Natural killer cell (primary cell): ENCODE results near the gene FZD7. TPM values are rescaled to one million over a fixed set of nuclear protein-coding genes. Genes with fewer than 3 reads are reported as not detected.
A peak's percentile ranks its signal among the peaks of the same experiment; 100 is the strongest.

ENCODE experiments used
- ATAC-seq, 3 donors: fragments of 150-1000 bp in 2 of 3; fragments of 200-7000 bp in 1 of 3; cut with Tn5 transposase; 1 replicate in 1 of 3; 2 replicates in 2 of 3; pipeline ENCODE4 v1.10.0; 2021; ENCODE audit warnings: mild to moderate bottlenecking in 2 of 3, moderate library complexity in 2 of 3
- DNase-seq, 2 donors: peaks; one replicate each; pipeline versions ENCODE4 v3.0.0 to v3.0.0-alpha.2; 2013 to 2021; ENCODE audit warnings: mixed read lengths in 1 of 2
- H3K27ac ChIP-seq: one replicate; pipeline ENCODE4 v1.5.1; 2013; ENCODE audit warnings: mild to moderate bottlenecking, low read length
- H3K27me3 ChIP-seq: one replicate; pipeline ENCODE4 v1.6.1; 2013; ENCODE audit warnings: low read length; ENCODE audit not compliant: control insufficient read depth, insufficient read depth
- H3K36me3 ChIP-seq: one replicate; pipeline ENCODE4 v1.6.1; 2013; ENCODE audit warnings: low read length; ENCODE audit not compliant: control insufficient read depth, insufficient read depth
- H3K4me1 ChIP-seq: one replicate; pipeline ENCODE4 v1.6.1; 2013; ENCODE audit warnings: low read length; ENCODE audit not compliant: control insufficient read depth, insufficient read depth
- H3K4me3 ChIP-seq: one replicate; pipeline ENCODE4 v1.5.1; 2013; ENCODE audit warnings: low read length
- H3K9me3 ChIP-seq: one replicate; pipeline ENCODE4 v1.6.1; 2013; ENCODE audit warnings: low read length; ENCODE audit not compliant: control insufficient read depth, insufficient read depth
- H3K27ac Mint-ChIP-seq, 2 donors: one replicate each; pipeline ENCODE4 v1.8.0; 2022; ENCODE audit warnings: mild to moderate bottlenecking in 2 of 2, mixed read lengths in 2 of 2, moderate library complexity in 1 of 2
- H3K27me3 Mint-ChIP-seq, 2 donors: one replicate each; pipeline ENCODE4 v1.8.0; 2022; ENCODE audit warnings: low read depth in 2 of 2, mixed read lengths in 2 of 2
- H3K36me3 Mint-ChIP-seq: one replicate; pipeline ENCODE4 v1.8.0; 2022; ENCODE audit warnings: mixed read lengths
- H3K4me1 Mint-ChIP-seq, 2 donors: one replicate each; pipeline ENCODE4 v1.8.0; 2022; ENCODE audit warnings: mixed read lengths in 2 of 2
- H3K4me3 Mint-ChIP-seq: one replicate; pipeline ENCODE4 v1.8.0; 2022; ENCODE audit warnings: mild to moderate bottlenecking, moderate library complexity, mixed read lengths
- H3K9me3 Mint-ChIP-seq, 2 donors: one replicate each; pipeline ENCODE4 v1.8.0; 2022; ENCODE audit warnings: mixed read lengths in 2 of 2
- CTCF ChIP-seq: fragments of 200-600 bp; IDR thresholded peaks from one replicate; pipeline ENCODE4 v1.8.0; 2022; ENCODE audit warnings: antibody characterized with exemption
- WGBS: methylation state at CpG from one replicate; pipeline ENCODE4 v1.1.7; 2013; ENCODE audit warnings: missing lambda C conversion rate; ENCODE audit not compliant: insufficient coverage; 5-methylcytosine and 5-hydroxymethylcytosine counted together
- intact Hi-C: fragments of 100-400 bp; cut with micrococcal nuclease; formaldehyde crosslinking; loops from one replicate; pipeline ENCODE4 v1.14.2; 2022
- total RNA-seq, 4 donors: library from RNA; stranded (reverse); fragments of 120-200 nt in 1 of 4; gene quantifications; one replicate each; pipeline versions ENCODE4 v1.2.3 to v1.2.4, GENCODE V29; 2013 to 2022

FZD7 gene
- total RNA-seq, 3 donors from 2014 or later (not counting 1 experiment from before 2014, with no cell fraction given) = 0.27 to 1.6 TPM; not detected in 1

DNA sequence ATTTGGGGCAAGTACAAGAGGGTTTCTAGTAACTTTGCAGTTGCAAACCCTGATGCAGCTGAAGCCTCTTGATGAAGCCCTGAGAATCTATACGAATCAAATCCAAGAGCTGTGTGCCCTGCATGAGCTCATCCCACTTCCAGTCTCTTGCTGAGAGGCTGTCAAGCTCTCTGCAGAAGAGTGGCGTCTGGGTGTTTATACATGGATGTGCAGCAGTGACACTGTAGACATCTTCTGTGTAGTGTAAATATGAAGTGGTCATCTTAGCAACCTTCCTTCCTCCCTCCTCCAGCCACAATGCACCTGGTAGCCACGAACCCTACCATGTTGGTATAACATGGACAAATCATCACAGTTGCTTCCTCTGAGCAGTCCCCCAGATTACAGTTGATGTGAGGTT lies 21.0 kb downstream of the FZD7 start:
- no peaks in the 10 kb centered on the region for H3K4me1 Mint-ChIP-seq
- no peak for TF ChIP-seq CTCF
- no peak for ATAC-seq
- Histone ChIP-seq H3K4me1 (no peaks in the 10 kb centered on the region), H3K27ac (no peak overlapping the region), H3K4me3 (no peak overlapping the region), H3K27me3 (no peaks in the 10 kb centered on the region), H3K36me3 (no peaks in the 10 kb centered on the region), H3K9me3 (no peaks in the 10 kb centered on the region)
- peaks cover 19 to 52% of the 10 kb centered on the region in 2 donors for H3K27me3 Mint-ChIP-seq
- 89% methylated on average over 3 of the region's 3 CpGs for WGBS
- H3K36me3 Mint-ChIP-seq = no peaks in the 10 kb centered on the region
- no peaks in the 10 kb centered on the region for H3K9me3 Mint-ChIP-seq
- DNase-seq = no peak
- intact Hi-C loops = no loop called here
- no peak overlapping the region for H3K4me3 Mint-ChIP-seq
- H3K27ac Mint-ChIP-seq = no peak overlapping the region

DNA sequence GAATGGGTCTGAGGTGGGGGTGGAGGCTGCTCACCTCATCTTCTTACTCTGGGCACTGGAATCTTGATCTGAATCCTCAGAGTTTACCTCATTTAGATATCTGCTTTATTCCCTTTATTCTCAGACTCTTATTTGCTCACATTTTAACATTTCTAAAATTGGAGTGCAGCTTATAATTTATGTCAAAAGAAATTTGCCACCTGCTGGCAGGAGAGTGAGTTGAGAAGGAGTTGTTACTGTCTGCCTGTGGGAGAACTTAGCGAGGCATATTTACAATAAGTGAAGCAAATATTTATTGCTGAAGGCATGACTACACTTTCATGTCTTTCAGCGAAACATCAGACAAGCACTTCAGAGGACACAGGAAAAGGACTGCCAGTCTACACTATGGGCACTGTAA lies 23.0 kb downstream of the FZD7 start:
- H3K27me3 Mint-ChIP-seq = peaks cover 22 to 41% of the 10 kb centered on the region in 2 donors

GRCh38 chr2:202060218-202060617 lies 26.6 kb downstream of the FZD7 start:
- Mint-ChIP-seq H3K27me3 (peaks cover 16 to 26% of the 10 kb centered on the region in 2 donors), H3K27ac (no peak overlapping the region), H3K4me3 (no peak overlapping the region), H3K36me3 (no peaks in the 10 kb centered on the region), H3K9me3 (no peaks in the 10 kb centered on the region), H3K4me1 (no peaks in the 10 kb centered on the region)
- Histone ChIP-seq H3K36me3 (no peaks in the 10 kb centered on the region), H3K4me1 (no peaks in the 10 kb centered on the region), H3K27me3 (peaks cover 3% of the 10 kb centered on the region), H3K9me3 (no peaks in the 10 kb centered on the region), H3K27ac (no peak overlapping the region), H3K4me3 (no peak overlapping the region)
- no peak for DNase-seq
- no peak for TF ChIP-seq CTCF
- 100% methylated on average over 1 of the region's 3 CpGs for WGBS
- intact Hi-C loops = no loop called here
- no peak for ATAC-seq

More for the DNA sequence above, 23.0 kb downstream of the FZD7 start:
- Histone ChIP-seq H3K9me3 (no peaks in the 10 kb centered on the region), H3K27me3 (peaks cover 3% of the 10 kb centered on the region), H3K27ac (no peak overlapping the region), H3K36me3 (no peaks in the 10 kb centered on the region), H3K4me3 (no peak overlapping the region), H3K4me1 (no peaks in the 10 kb centered on the region)
- H3K4me3 Mint-ChIP-seq = no peak overlapping the region
- intact Hi-C loops = no loop called here
- no peaks in the 10 kb centered on the region for H3K4me1 Mint-ChIP-seq
- no peaks in the 10 kb centered on the region for H3K36me3 Mint-ChIP-seq
- H3K9me3 Mint-ChIP-seq = no peaks in the 10 kb centered on the region
- 47% methylated on average over 2 of the region's 2 CpGs for WGBS
- H3K27ac Mint-ChIP-seq = no peak overlapping the region
- DNase-seq (peak in 1 of 2 donors; percentile 31), ATAC-seq (peak in 1 of 3 donors; percentile 10)
- no peak for TF ChIP-seq CTCF

- no peak overlapping the region for H3K27ac ChIP-seq
- no peaks in the 10 kb centered on the region for H3K9me3 ChIP-seq
- H3K27me3 ChIP-seq = peaks cover 3% of the 10 kb centered on the region
- no peak for TF ChIP-seq CTCF
- H3K9me3 Mint-ChIP-seq = no peaks in the 10 kb centered on the region
- intact Hi-C loops = no loop called here
- no peaks in the 10 kb centered on the region for H3K36me3 Mint-ChIP-seq
- ATAC-seq (no peak), DNase-seq (no peak)
- H3K4me1 ChIP-seq = no peaks in the 10 kb centered on the region
- no peak overlapping the region for H3K27ac Mint-ChIP-seq
- 100% methylated on average over 2 of the region's 2 CpGs for whole genome bisulfite sequencing
- no peaks in the 10 kb centered on the region for H3K4me1 Mint-ChIP-seq
- no peaks in the 10 kb centered on the region for H3K36me3 ChIP-seq
- H3K27me3 Mint-ChIP-seq = peaks cover 11 to 20% of the 10 kb centered on the region in 2 donors
- no peak overlapping the region for H3K4me3 ChIP-seq
- H3K4me3 Mint-ChIP-seq = no peak overlapping the region
These were observed 28.0 kb downstream of the FZD7 start for GRCh38 chr2:202061695-202062094.
